Stimulated activated CD4-positive, alpha-beta T cell treated with anti-CD3 and anti-CD28 coated beads, TNF-alpha, amount 100 ng/mL, for 4 hours (primary cell): ENCODE results near the gene ADAM8.
"Not testable (repeated sequence)": the region's sequence is repeated elsewhere in the genome, so short reads cannot be mapped to it uniquely, and the experiment has no call there.

Experiments used
- DNase-seq, 3 experiments: peaks; one replicate each; pipeline ENCODE4 v3.0.0-alpha.2; 2020; ENCODE audit warnings: low read depth in 3 of 3

ADAM8 gene

DNA sequence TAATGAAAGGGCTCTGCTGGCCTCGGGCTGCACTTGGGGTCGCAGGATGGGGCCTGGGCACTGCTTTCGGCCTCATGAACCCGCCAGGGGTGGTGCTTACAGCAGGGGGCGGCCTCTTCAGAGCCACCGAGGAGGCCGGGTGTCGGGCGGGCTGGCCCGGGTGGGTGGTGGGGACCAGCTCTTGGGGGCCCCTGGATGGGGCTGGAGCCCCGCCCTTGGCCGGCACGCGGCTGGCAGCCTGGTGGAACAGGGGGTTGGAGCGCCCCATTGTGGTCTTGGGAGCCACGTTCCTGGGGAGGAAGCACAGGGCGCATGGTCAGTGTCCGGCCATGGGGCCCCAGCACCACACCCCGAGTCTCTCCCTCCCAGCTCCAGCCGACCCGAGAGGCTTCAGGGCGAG, 8.8 kb downstream of the ADAM8 start:
- DNase-seq: no peak

DNA sequence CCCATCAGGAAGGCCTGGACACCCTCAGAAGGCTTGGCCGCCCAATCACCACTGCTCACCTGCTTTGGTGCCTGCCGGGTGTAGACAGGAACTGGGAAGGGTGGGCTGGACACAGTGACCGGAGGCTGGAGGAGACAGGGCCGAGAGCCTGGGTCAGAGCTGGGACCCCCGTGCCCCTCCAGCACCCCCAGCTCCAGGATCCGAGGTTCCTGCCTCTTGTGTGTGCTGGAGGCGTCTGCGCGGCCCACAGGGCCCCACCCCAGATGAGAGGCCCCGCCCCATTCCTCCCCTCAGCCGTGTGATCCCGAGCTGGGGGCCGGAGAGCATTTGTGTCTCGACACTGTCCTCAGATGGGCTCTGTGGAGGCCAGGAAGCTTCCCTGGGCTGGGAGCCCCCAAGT, 9.4 kb downstream of the ADAM8 start:
- DNase-seq: no peak

DNA sequence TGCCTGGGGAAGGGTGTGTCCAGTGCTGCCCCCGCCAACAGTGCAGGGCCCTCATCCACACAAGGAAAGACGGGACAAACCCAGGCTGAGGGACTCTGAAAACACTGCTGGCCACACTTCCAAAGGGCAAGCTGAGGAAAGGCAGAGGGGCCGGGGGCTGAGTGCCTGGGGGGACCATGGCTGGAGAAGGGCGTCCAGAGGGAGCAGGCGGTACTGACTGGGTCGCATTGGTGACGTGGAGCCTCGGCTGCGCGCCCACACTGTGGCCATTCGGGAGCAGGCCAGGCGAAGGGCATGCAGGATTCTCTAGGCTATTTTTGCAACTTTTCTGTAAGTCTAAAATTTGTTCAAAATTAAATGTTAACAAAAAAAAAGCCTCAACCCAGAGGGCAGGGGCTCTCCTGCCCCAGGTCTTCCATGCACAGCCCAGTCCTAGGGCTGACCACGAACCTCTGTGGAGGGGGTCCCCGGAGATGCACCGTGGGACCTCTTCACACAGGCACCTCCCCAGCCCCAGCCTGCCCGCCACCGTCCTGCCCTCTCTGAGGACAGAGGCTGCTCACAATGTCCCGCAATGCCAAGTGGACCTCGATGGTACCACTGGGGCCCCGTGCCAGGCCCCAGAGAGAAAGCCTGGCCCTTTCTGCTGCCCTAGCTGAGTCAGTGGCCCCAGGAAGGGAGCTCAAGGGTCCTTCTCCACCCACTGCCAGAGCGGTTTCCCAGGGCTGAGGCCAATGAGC, 10.4 kb downstream of the ADAM8 start:
- DNase-seq: no peak

DNA sequence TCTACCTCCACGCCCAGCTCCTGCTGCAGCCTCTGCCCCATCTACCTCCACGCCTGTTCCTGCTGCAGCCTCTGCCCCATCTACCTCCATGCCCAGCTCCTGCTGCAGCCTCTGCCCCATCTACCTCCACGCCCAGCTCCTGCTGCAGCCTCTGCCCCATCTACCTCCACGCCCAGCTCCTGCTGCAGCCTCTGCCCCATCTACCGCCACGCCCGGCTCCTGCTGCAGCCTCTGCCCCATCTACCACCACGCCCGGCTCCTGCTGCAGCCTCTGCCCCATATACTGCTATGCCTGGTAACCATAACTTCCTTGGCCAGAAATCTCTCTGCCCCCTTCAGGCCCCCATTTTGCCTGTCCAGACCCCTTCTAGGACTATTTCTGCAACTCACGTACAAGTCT, 11.6 kb downstream of the ADAM8 start:
- not testable (repeated sequence) for DNase-seq

DNA sequence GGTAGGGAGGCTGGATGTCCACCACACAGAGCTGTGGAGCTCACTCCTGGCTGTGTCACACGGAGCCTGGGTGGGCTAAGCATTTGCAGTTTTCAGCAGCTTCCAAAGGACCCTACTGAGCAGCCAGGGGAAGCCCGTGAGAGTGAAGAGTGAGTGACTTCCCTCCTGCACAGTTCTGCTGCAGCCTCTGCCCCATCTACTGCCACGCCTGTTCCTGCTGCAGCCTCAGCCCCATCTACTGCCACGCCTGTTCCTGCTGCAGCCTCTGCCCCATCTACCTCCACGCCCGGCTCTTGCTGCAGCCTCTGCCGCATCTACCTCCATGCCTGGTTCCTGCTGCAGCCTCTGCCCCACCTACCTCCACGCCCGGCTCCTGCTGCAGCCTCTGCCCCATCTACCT, 12.2 kb downstream of the ADAM8 start:
- no peak for DNase-seq

DNA sequence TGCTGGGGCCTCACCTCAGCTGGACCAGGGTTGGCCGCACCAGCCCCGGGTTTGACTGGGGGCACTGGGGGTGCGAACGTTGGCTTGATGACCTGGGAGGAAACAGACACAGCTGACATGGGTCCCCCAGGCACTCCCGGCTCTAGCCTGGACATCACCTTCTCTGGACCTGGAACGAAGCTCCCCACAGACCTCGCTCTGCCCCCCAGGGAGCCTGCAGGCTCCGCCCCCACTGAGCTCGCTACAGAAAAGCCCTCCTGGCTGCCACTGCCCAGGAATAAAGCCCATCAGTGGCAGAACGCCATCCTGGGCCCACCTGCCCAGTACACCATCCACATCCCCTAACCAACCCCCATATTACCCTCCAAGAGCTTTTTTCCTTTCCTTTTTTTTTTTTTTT, 13.0 kb downstream of the ADAM8 start:
- no peak for DNase-seq

DNA sequence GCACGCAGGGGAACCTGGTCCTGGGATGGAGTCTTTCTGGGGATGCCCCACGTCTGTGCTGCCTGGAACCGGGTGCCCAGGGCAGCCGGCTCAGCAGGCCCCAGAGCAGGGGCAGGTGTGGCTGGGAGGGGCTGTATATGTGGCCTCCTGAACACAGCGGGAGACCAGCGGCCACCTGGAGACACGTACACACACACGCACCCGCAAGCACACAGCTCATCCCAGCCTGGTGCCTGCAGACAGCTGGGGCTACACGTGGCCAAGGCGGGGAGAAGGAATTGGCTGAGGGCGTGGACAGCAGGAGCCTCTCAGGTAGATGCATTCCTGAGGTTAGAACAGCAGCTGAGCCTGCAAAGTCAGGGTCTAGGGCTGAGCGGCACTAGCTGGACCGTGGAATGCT, 14.0 kb downstream of the ADAM8 start:
- DNase-seq: no peak

DNA sequence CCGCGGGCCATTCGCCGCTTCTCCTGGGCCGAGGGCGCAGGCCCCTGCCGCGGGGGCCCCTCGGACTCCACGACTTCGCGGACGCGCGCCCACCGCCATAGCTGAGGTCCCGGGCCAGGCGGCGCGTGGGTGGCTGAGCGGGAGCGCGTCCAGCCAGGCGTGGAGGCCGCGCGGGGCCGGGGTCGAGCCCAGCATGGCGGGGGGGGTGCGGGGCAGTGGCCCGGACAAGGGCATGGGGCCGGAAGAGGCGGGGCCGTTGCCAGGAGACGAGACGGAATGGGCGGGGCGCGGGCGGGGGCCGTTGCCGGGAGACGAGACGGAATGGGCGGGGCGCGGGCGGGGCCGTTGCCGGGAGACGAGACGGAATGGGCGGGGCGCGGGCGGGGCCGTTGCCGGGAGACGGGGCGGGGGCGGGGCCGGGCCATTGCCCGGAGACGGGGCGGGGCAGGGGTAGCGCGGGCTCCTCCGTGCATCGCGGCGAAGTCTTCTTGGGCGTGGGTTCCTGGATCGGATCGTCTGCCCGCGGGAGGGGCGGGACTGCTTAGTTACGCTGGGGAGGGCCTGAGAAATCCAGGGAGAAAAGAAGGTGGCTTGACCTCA, 14.8 kb downstream of the ADAM8 start:
- DNase-seq: peak; percentile 68 to 76 (median 70)

DNA sequence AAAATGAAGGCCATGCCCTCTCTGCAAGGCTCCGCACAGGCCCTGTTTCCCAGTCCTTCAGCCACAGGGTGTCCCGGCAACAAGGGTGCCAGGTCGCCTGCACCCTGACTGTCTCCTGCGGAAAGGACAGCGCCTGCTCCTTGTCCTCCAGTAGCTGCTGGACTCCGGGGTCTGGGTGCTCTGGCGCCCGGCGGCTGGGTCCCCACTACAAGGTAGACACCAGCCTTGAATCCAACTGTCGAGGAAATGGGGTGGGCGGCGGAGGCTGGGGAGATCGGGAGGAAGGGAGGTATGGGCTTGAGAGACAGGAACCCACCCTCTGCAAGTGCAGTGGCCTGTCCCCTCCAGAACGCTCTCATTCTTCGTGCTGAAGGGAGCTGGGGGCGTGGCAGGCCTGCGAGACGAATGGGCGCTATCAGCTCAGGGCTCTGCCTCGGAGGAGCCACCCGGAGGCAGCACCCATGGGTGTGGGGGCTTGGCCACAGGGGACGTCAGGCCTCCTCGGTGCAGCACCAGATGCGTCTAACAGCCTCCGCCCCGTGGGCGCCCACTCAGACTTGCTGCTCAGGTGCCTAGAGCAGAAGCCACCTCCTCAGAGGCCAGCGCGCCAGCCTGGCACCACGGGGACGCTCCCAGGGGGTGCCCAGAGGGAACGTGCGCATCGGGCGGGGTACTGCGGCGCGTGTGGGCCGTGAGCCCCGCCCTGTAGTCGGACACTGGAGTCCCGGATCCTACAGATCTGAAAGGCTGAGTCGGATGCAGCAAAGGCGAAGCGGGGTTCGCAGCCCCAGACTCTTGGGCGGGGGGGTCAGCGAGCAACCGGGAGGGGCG, 15.6 kb downstream of the ADAM8 start:
- peak in 1 of 3 experiments; percentile 38 for DNase-seq

DNA sequence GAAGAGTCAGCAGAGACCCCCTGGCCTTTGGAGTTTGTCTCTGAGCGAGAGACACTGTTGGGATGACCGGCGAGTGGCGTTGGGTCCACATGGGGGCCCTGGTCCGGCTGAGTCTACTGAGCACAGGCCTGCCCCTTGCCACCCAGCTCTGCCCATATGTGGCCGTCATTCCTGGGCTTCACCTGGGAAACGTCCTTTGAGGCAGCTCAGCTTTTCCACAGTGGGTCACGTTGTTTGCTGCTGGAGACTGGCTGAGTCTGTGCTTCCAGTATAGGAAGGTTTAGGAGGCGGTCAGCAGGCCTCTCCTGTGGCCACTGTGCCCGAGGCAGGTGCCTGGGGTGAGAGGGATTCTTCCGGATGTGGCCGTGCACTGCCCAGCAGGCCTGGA, 17.1 kb downstream of the ADAM8 start:
- DNase-seq: no peak

DNA sequence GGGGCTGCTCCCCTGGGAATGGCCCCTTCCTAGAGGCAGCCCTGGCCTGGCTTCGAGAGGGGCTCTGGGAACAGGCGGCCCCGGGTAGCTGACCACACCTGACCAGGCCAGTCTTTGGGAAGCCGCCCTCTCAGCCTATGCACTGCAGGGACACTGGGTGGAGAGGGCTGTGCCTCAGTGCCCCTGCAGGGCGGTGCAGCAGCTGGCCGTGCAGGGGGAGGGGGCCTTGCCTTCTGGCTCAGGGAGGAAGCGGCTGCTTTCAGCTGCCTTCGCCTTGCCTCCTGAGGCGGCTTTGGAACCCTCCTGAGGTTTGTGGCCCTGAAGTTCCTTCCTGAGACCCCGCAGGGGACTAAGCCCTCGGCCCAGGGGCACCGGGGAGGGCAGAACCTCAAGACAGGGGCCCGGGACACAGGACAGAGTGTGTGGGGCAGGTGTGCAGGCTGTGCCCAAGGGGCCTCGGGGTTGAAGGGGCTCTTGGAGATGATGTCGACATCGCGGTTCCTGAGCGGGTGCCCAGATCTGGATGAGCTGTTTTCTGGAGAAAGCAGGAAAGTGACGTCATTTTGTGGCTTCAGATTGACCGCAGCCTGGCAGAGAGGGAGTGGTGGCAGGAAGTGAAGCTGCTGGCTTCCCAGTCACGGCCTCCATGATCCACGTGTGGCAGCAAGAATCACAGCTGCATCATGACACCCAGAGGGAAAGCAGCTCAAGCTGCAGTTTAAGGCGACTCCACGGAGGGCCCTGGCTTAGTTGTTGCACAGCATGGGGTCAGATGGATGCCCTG, 17.7 kb downstream of the ADAM8 start:
- peak in 2 of 3 experiments; percentile 74 to 80 for DNase-seq

DNA sequence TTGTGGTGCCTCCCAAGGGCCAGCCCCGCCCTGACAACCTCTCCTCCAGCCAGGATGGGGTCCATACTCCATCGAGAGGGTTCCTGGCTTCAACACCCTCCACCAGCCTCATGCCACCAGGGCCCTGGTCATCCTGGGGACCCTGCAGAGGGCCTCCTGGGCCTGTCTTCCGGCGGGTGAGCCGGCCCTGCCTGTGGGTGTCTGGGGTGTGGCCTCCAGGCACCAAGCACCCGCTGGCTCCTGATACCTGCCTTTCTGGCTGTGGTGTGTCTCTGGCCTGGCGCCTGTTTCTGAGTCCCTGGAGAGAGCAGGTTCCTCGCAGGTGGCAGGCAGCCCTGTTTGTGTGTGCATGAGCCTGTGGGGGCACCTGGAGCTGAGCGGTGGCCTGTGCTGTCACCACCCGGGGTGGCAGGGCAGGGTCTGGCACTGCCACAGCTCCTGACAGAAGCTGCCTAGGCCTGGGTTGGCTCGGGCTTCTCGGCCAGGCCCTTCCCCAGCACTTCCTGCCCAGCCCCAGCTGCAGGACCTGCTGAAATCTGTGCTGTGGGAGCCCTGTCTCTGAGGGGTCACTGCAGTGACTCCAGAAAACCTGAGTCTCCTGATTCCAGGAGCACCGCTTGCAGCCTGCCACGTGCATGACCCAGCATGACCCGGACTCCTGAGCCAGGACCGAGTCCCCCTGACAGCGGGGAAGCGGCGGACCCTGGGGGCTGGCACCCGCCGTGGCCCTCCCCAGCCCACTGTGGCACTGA, 18.4 kb downstream of the ADAM8 start:
- no peak for DNase-seq

DNA sequence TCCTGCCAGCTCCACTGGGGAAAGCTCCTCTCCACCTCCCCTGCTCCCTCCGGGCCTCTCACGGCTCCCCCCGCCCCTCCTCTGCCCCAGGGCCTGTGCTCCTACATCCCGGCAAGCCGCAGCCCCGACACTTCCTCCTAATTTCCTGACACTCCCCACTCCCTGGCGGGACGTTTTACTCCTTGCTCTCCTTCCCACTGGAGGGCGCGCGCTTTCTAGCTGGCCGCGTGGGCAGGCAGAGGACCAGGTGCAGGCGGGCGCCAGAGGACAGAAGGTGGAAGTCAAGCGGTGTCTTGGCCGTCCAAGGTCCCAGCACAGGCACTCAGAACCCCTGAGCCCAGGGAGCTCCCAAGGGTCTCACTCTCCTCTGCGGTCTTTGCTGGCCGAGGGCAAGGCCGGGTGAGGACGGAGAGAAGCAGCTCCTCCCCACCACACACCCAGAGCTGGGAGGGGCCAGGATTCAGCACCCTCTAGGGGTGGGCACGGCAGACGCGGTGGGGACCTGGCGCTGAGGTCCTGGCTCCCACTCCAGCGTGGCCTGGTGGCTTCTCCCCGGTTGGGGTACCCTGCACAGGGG, 19.1 kb downstream of the ADAM8 start:
- DNase-seq: no peak

DNA sequence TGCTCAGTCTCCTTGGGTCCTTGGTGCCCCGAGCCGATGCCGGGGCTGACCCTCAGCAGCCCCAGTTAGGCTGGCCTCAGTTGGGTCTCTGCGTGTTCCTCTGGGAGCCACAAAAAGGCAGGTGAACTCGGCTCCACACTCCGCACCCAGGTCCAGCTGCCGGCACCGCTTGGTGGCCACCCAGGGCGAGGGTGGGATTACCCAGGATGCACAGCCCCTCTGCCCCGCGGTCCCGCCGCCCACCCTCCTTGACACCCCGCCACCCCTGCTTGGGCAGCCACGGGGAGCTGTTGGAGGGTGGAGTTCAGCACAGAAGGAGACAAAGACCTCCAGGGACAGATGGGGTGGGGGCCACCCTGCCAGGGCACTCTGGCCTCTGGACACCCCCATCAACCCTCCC, 21.3 kb downstream of the ADAM8 start:
- no peak for DNase-seq

DNA sequence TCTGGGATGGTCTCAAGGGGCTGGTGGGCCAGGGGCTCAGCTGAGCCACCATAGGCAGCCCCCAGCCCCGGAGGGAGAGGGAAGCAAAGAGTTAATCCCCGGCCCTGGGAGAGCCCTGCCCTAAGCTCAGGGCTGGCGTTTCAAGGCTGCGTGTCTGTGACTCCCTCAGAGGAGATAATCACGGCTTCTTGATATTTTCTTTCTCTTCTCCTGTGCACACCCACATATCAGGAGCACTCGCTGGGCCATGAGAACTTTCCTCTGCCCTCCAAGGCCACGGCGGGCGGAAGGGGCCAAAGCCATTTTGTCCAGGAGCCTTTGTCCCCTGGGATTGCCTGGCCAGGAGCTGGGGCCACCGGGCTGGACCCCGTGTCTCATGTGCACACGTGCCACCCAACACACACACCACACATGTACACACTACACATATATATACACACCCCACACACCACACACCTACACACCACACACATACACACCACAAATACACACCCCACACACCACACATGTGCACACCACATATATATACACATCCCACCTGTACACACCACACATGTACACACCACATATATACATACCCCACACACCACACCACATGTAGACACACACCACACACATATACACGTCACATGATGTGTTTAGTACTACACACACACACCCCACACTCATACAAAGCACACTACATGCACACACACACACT, 22.1 kb downstream of the ADAM8 start:
- DNase-seq: no peak

DNA sequence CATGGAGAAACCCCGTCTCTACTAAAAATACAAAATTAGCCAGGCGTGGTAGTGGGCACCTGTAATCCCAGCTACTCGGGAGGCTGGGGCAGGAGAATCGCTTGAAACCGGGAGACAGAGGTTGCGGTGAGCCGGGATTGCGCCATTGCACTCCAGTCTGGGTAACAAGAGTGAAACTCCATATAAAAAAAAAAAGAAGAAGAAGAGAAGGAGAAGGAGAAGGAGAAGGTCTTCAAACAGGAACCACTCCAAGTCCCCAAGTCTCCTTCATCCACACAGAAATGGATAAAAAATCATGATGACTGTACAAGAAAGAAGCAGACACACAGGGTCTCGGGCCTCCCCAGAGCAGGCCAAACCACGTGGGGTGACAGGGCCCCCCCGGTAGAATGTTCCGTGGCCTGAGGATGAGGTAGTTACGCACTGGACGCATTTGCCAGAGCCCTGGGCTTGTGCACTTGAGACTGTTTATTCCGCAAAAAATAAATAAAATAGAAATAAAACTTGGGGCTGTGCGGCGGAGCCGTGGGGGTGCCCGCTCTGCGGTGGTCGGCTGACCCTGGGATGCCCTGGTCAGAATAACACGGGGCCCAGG, 23.2 kb downstream of the ADAM8 start:
- no peak for DNase-seq

DNA sequence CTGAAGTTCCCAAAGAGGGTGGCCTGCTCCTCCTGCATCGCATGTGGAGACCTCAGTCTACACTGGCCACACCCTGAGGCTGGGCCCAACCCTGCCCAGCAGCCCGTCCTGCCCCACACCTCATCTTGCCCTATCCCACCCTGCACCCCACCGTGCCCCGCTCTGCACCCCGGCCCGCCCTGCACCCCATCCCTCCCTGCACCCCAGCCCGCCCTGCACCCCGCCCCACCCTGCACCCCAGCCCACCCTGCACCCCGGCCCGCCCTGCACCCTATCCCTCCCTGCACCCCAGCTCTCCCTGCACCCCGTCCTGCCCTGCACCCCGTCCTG, 24.5 kb downstream of the ADAM8 start:
- no peak for DNase-seq

DNA sequence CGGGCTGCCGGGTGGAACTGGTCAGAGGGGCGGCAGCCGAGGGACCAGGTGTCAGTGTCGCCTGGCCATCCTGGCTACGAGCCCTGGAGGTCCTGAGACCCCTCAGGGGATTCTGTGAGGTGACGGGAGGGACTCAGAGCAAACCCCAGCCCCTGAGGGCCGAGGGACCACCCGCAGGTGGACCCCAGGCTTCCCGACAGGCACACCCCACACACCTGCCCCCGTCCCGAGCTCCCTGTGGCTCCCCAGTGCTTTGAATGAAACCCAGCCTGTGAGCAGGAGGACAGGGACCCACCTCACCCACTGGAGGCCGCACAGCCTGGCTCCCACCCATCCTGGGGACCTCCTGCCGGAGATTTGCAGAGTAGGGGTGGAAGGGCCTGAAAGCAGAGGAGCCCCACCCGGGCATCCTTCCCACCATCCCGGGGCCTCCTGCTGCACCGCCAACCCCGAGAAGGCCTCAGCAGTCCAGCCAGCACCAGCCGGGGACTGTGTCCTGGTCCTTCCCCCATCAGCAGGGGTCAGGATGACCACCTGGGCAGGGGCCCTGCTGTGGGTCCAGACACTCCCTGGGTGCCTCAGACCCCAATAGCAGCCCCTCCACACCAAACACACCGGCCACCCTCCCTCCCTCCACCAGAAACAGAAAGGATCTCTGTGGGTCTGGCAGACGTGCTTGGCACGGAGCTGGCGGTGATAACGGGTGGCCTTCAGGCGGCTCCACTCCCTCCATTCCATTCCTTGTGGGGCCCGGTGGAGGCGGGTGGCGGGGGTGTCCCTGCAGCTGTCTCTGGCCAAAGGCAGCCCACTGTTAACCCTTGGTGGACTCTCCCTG, 25.1 kb downstream of the ADAM8 start:
- no peak for DNase-seq
